Aorta (tissue), 5 donors: ENCODE data around the gene CD4. TPM values are rescaled to one million over a fixed set of nuclear protein-coding genes. Genes with fewer than 3 reads are reported as not detected.

Source experiments
- ATAC-seq: fragments of 200-7000 bp; cut with Tn5 transposase; one replicate; pipeline ENCODE4 v1.9.1; 2022; ENCODE audit warnings: moderate library complexity; ENCODE audit not compliant: low FRiP score
- DNase-seq, 2 donors: peaks; one replicate each; pipeline ENCODE4 v3.0.0-alpha.2; 2020
- H3K27ac ChIP-seq, 2 donors: one replicate each; pipeline ENCODE4 v1.5.1; 2013; ENCODE audit warnings: low read length in 2 of 2, mild to moderate bottlenecking in 2 of 2, moderate library complexity in 2 of 2, control low read depth in 1 of 2, inconsistent platforms in 1 of 2, low read depth in 1 of 2
- H3K27me3 ChIP-seq, 2 donors: one replicate each; pipeline ENCODE4 v1.6.1; 2013; ENCODE audit warnings: control low read depth in 1 of 2, low read length in 1 of 2, mild to moderate bottlenecking in 1 of 2, moderate library complexity in 1 of 2; ENCODE audit not compliant: insufficient read depth in 2 of 2, control insufficient read depth in 1 of 2
- H3K36me3 ChIP-seq, 2 donors: one replicate each; pipeline ENCODE4 v1.6.1; 2013; ENCODE audit warnings: control low read depth in 1 of 2, low read length in 1 of 2, mild to moderate bottlenecking in 1 of 2; ENCODE audit not compliant: insufficient read depth in 2 of 2, control insufficient read depth in 1 of 2
- H3K4me1 ChIP-seq, 2 donors: one replicate each; pipeline ENCODE4 v1.6.1; 2013; ENCODE audit warnings: low read length in 2 of 2, control low read depth in 1 of 2, mild to moderate bottlenecking in 1 of 2, moderate library complexity in 1 of 2; ENCODE audit not compliant: insufficient read depth in 2 of 2, control insufficient read depth in 1 of 2
- H3K4me3 ChIP-seq, 2 donors: one replicate each; pipeline ENCODE4 v1.5.1; 2013; ENCODE audit warnings: low read length in 2 of 2, control low read depth in 1 of 2, mild to moderate bottlenecking in 1 of 2
- H3K9me3 ChIP-seq: one replicate; pipeline ENCODE4 v1.6.1; 2013; ENCODE audit warnings: mild to moderate bottlenecking, low read length; ENCODE audit not compliant: control insufficient read depth
- WGBS, 2 donors: extraction: QIAGEN DNeasy Blood & Tissue Kit; methylation state at CpG; one replicate each; pipeline ENCODE4 v1.1.7; 2013; 5-methylcytosine and 5-hydroxymethylcytosine counted together
- intact Hi-C, 2 donors: fragments of 100-400 bp; cut with DNase I; formaldehyde crosslinking; loops; one replicate each; pipeline versions ENCODE4 v1.14.2 to v1.15.0; 2022
- polyA plus RNA-seq, 2 donors: library from polyadenylated mRNA; stranded (reverse); fragments of 200-250 nt; gene quantifications; one replicate each; pipeline ENCODE4 v1.2.3, GENCODE V29; 2013
- total RNA-seq, 2 donors: library from RNA; stranded (reverse); fragmentation: NEBNext Ultra II Directional; extraction: Animal tissue kit (Norgen Biotek cat#: 25700); gene quantifications; one replicate each; pipeline ENCODE4 v1.2.1, GENCODE V29; 2021
- donor health status: healthy with polysubstance abuse.
- donor health status: Bipolar disorder and iron deficiency.
- donor health status: DM: no; HTN: no; CAD: no.
- donor health status: DM: no; HTN: no; CAD: no.
- donor health status: DM: yes; HTN: yes; CAD: no.

The CD4 gene
- total and polyA plus RNA-seq, 4 donors = 2.1 to 40.6 (median 17.2) TPM

GRCh38 chr12:6759741-6760140 lies 29.6 kb upstream of the CD4 start:
- no peaks in the 10 kb centered on the region for H3K36me3 ChIP-seq
- no peaks in the 10 kb centered on the region for H3K9me3 ChIP-seq
- ATAC-seq = no peak
- H3K27me3 ChIP-seq = no peaks in the 10 kb centered on the region
- H3K4me3 ChIP-seq = no peak overlapping the region
- H3K4me1 ChIP-seq = no peaks in the 10 kb centered on the region
- intact Hi-C loops = no loop called here
- DNase-seq = no peak
- no peak overlapping the region for H3K27ac ChIP-seq
- WGBS, 2 donors = 88 to 89% methylated on average over 5 of the region's 5 CpGs

- intact Hi-C loops = no loop called here
- peak overlapping the region; percentile 42 to 72 for H3K27ac ChIP-seq
- WGBS, 2 donors = 36 to 42% methylated on average over 4 of the region's 4 CpGs
Measured at GRCh38 chr12:6763380-6763779, 25.9 kb upstream of the CD4 start.

GRCh38 chr12:6764011-6764828 lies 25.1 kb upstream of the CD4 start:
- ATAC-seq = peak; percentile 88
- peak overlapping the region; percentile 42 to 72 for H3K27ac ChIP-seq
- no peaks in the 10 kb centered on the region for H3K9me3 ChIP-seq
- no peaks in the 10 kb centered on the region for H3K27me3 ChIP-seq
- DNase-seq = peak; percentile 97
- no peak overlapping the region for H3K4me3 ChIP-seq
- H3K4me1 ChIP-seq = no peaks in the 10 kb centered on the region
- WGBS, 2 donors = 1% methylated on average over 16 of the region's 16 CpGs
- intact Hi-C loops = no loop called here
- no peaks in the 10 kb centered on the region for H3K36me3 ChIP-seq

More at GRCh38 chr12:6763380-6763779, 25.9 kb upstream of the CD4 start:
- no peak for ATAC-seq
- Histone ChIP-seq H3K36me3 (no peaks in the 10 kb centered on the region), H3K4me1 (no peaks in the 10 kb centered on the region), H3K27me3 (no peaks in the 10 kb centered on the region), H3K4me3 (no peak overlapping the region), H3K9me3 (no peaks in the 10 kb centered on the region)
- DNase-seq = no peak

GRCh38 chr12:6765048-6765633 lies 24.2 kb upstream of the CD4 start:
- no peaks in the 10 kb centered on the region for H3K4me1 ChIP-seq
- intact Hi-C loops = loop anchor here in 1 of 2 donors (5.0 kb wide), 2 partner anchors 107 to 158 kb away; partner anchors contain the start of genes CHD4 and SPSB2

GRCh38 chr12:6765634-6766581 lies 23.4 kb upstream of the CD4 start, which contains the start of gene PTMS:
Gene PTMS (plus strand): TSS chr12:6766363. CDS start chr12:6766706, 343 bp downstream.
- DNase-seq (peak; percentile 90 to 95), ATAC-seq (peak; percentile 71)
- H3K4me3 ChIP-seq = peak within 1 kb of the TSS; percentile 54 to 94
- peaks cover 0 to 5% of the 10 kb centered on the region in 2 donors for H3K36me3 ChIP-seq
- peak within 1 kb of the TSS; percentile 74 to 91 for H3K27ac ChIP-seq
- H3K4me1 ChIP-seq = no peaks in the 10 kb centered on the region
- intact Hi-C loops = loop anchor here in 1 of 2 donors (1.0 to 5.0 kb wide), 3 partner anchors 13 to 159 kb away; partner anchors contain the start of genes CHD4, MLF2 and SPSB2
- no peaks in the 10 kb centered on the region for H3K27me3 ChIP-seq
- WGBS, 2 donors = 5 to 6% methylated on average over 58 to 63 of the region's 63 CpGs
- no peaks in the 10 kb centered on the region for H3K9me3 ChIP-seq

More at GRCh38 chr12:6765048-6765633, 24.2 kb upstream of the CD4 start:
- no peak for ATAC-seq
- Histone ChIP-seq H3K27me3 (no peaks in the 10 kb centered on the region), H3K9me3 (no peaks in the 10 kb centered on the region), H3K27ac (peak overlapping the region; percentile 36 to 74), H3K36me3 (peaks cover 0 to 5% of the 10 kb centered on the region in 2 donors), H3K4me3 (no peak overlapping the region)
- no peak for DNase-seq
- 47 to 56% methylated on average over 7 of the region's 7 CpGs for WGBS, 2 donors

GRCh38 chr12:6766651-6767349 lies 22.5 kb upstream of the CD4 start:
- Histone ChIP-seq H3K27me3 (no peaks in the 10 kb centered on the region), H3K9me3 (no peaks in the 10 kb centered on the region), H3K27ac (peak overlapping the region; percentile 74 to 91), H3K4me1 (no peaks in the 10 kb centered on the region), H3K36me3 (peaks cover 0 to 5% of the 10 kb centered on the region in 2 donors), H3K4me3 (peak overlapping the region; percentile 54 to 94)
- intact Hi-C loops = loop anchor here in 1 of 2 donors (1.0 to 5.0 kb wide), 3 partner anchors 13 to 159 kb away; partner anchors contain the start of genes CHD4, MLF2 and SPSB2
- ATAC-seq (peak; percentile 77), DNase-seq (peak; percentile 87 to 94)
- WGBS, 2 donors = 0 to 1% methylated on average over 45 to 88 of the region's 88 CpGs

GRCh38 chr12:6767353-6768319 lies 21.7 kb upstream of the CD4 start:
- WGBS, 2 donors = 2 to 3% methylated on average over 37 to 44 of the region's 44 CpGs
- intact Hi-C loops = loop anchor here in 1 of 2 donors (5.0 kb wide), 2 partner anchors 105 to 160 kb away; partner anchors contain the start of genes CHD4 and SPSB2
- H3K27ac ChIP-seq = peak overlapping the region; percentile 48 to 51
- no peaks in the 10 kb centered on the region for H3K27me3 ChIP-seq
- DNase-seq (no peak), ATAC-seq (no peak)
- no peaks in the 10 kb centered on the region for H3K9me3 ChIP-seq
- H3K4me1 ChIP-seq = no peaks in the 10 kb centered on the region
- peak overlapping the region; percentile 54 to 94 for H3K4me3 ChIP-seq
- H3K36me3 ChIP-seq = peaks cover 0 to 5% of the 10 kb centered on the region in 2 donors
